ENCODE measurements around the gene RBM23. TPM values are rescaled to one million over a fixed set of nuclear protein-coding genes. Genes with fewer than 3 reads are reported as not detected.

RBM23 gene
- total and polyA plus RNA-seq, 9 of the 15 experiments (the other 6 are each of a cell fraction or from before 2014, with no cell fraction given): 46.0 to 102 (median 58.5) TPM

GRCh38 chr14:22886500-22887259 is 32.3 kb downstream of the RBM23 start (continued):
- TF ChIP-seq AFF1 (IDR thresholded peaks at IDR 0.05; ENCODE audit: low read depth in 1 of 2, partially characterized antibody in 2 of 2) (no peak), ZBED1 (IDR thresholded peaks at IDR 0.05) (no peak), KLF1 (tag; IDR thresholded peaks at IDR 0.05) (no peak), BCLAF1 (IDR thresholded peaks at IDR 0.05; ENCODE audit: borderline replicate concordance in 1 of 2, control insufficient read depth in 1 of 2, low read depth in 2 of 2, low read length in 1 of 2) (no peak), PCBP1 (IDR thresholded peaks at IDR 0.05; ENCODE audit: low read depth, low read length, poor library complexity, severe bottlenecking) (peak; percentile 43), MAFG (tag; conservative IDR thresholded peaks at IDR 0.05) (no peak), ZNF589 (CRISPR knock-in tag; IDR thresholded peaks at IDR 0.05; ENCODE audit: low read depth) (peak; percentile 51; the same call in 1 of the 2 replicates), MCM7 (IDR thresholded peaks at IDR 0.05) (no peak), ZNF778 (CRISPR knock-in tag; IDR thresholded peaks at IDR 0.05) (no peak), PHF21A (IDR thresholded peaks at IDR 0.05; ENCODE audit: borderline replicate concordance, low read depth) (no peak), PHB2 (IDR thresholded peaks at IDR 0.05; ENCODE audit: low read depth) (no peak), ETV6 (IDR thresholded peaks at IDR 0.05; ENCODE audit: borderline replicate concordance in 1 of 2, low read depth in 2 of 2, low read length in 1 of 2) (0 out of 4 replicates have a peak, but pooled peaks of 1 of the 2 experiments have one; percentile 21), ETV6 (CRISPR knock-in tag; IDR thresholded peaks at IDR 0.05; ENCODE audit: borderline replicate concordance) (no peak), SRSF7 (optimal IDR thresholded peaks at IDR 0.05; ENCODE audit: low read depth, low read length) (no peak), RAD21 (CRISPR knock-in tag; conservative IDR thresholded peaks at IDR 0.05 in 1 of 2, IDR thresholded peaks at IDR 0.05 in 1 of 2) (no peak), NRF1 (conservative IDR thresholded peaks at IDR 0.05 in 1 of 2, IDR thresholded peaks at IDR 0.05 in 1 of 2) (0 out of 4 replicates have a peak, but pooled peaks of 1 of the 2 experiments have one; percentile 8), NCOA1 (IDR thresholded peaks at IDR 0.05; ENCODE audit: low read depth) (no peak), KDM5B (IDR thresholded peaks at IDR 0.05; ENCODE audit: insufficient replicate concordance, low read depth, low read length) (peak; percentile 90), CBX2 (IDR thresholded peaks at IDR 0.05; ENCODE audit: insufficient read depth, low read length, poor library complexity, severe bottlenecking) (no peak), CAMTA2 (CRISPR knock-in tag; conservative IDR thresholded peaks at IDR 0.05) (no peak)

Measured in K562 (cell line).